Iris pigment epithelial cell (primary cell): ENCODE data around the gene SPATA2L.

Source experiments
- DNase-seq: peaks from one replicate; pipeline ENCODE4 v3.0.0-alpha.2; 2011; ENCODE audit warnings: low read depth

The SPATA2L gene

GRCh38 chr16:89729293-89729692, 27.8 kb upstream of the SPATA2L start:
- DNase-seq: no peak

- DNase-seq: no peak
Observed at GRCh38 chr16:89727406-89728120, 26.1 kb upstream of the SPATA2L start.

- DNase-seq: peak; percentile 34
Observed at GRCh38 chr16:89723279-89724250, 22.1 kb upstream of the SPATA2L start.

GRCh38 chr16:89722392-89723278, 21.1 kb upstream of the SPATA2L start:
- peak; percentile 72 for DNase-seq

GRCh38 chr16:89721546-89722391, 20.3 kb upstream of the SPATA2L start:
- peak; percentile 81 for DNase-seq

GRCh38 chr16:89720813-89721545, 19.5 kb upstream of the SPATA2L start, which contains the start of the genes VPS9D1 and ZNF276:
VPS9D1 (minus strand) TSS chr16:89720898; CDS start chr16:89720861, 37 bp downstream.
ZNF276 (plus strand) TSS chr16:89721537; CDS start chr16:89721641, 104 bp downstream.
- DNase-seq: peak; percentile 81

GRCh38 chr16:89720551-89720812, 19.0 kb upstream of the SPATA2L start:
- DNase-seq: peak; percentile 28

- DNase-seq: no peak
Observed at GRCh38 chr16:89717688-89718505, 16.4 kb upstream of the SPATA2L start.

GRCh38 chr16:89716916-89717687, 15.6 kb upstream of the SPATA2L start:
- no peak for DNase-seq

- no peak for DNase-seq
Observed at GRCh38 chr16:89716493-89716892, 15.0 kb upstream of the SPATA2L start.

GRCh38 chr16:89712274-89712781, 10.8 kb upstream of the SPATA2L start:
- peak; percentile 49 for DNase-seq

- peak; percentile 58 for DNase-seq
Observed at GRCh38 chr16:89711601-89712273, 10.2 kb upstream of the SPATA2L start.

GRCh38 chr16:89710709-89711564, 9.4 kb upstream of the SPATA2L start:
- DNase-seq: no peak

- DNase-seq: no peak
Observed at GRCh38 chr16:89709716-89710432, 8.4 kb upstream of the SPATA2L start.

GRCh38 chr16:89709166-89709565, 7.7 kb upstream of the SPATA2L start:
- DNase-seq: no peak

GRCh38 chr16:89708481-89708931, 7.0 kb upstream of the SPATA2L start:
- DNase-seq: no peak
